OCI-LY7 (cell line): ENCODE results near the gene SLC30A4. TPM values are rescaled to one million over a fixed set of nuclear protein-coding genes. Genes with fewer than 3 reads are reported as not detected.

Experiments
- BruUV-seq: library from RNA; stranded (reverse); fragments of 400-500 nt; replicated peaks from 2 replicates; lab custom pipeline; 2021; lab: Mats Ljungman, UMichigan
- CTCF ChIA-PET: fragments of 300-600 bp; sonication (Branson Sonifier 250); formaldehyde crosslinking; loops from one replicate; lab custom pipeline; 2022; ENCODE audit warnings: antibody characterized with exemption; ENCODE audit not compliant: unreplicated experiment; lab: Charles Lee
- POLR2A ChIA-PET: fragments of 300-600 bp; sonication (Branson Sonifier 250); formaldehyde crosslinking; loops from one replicate; lab custom pipeline; 2022; ENCODE audit warnings: antibody characterized with exemption; lab: Charles Lee
- DNase-seq: peaks from one replicate; pipeline ENCODE4 v3.0.0-alpha.2; 2015; ENCODE audit warnings: low spot score
- H2AFZ ChIP-seq: fragments of 200-600 bp; sonication (generic), shearing (Covaris generic); 2 replicates; pipeline ENCODE4 v1.6.1; 2014; ENCODE audit warnings: mild to moderate bottlenecking, antibody characterized with exemption, low read length, moderate library complexity
- H3K27ac ChIP-seq: fragments of 200-600 bp; sonication (generic); 2 replicates; pipeline ENCODE4 v1.5.1; 2014; ENCODE audit warnings: mixed run types, low read depth, mild to moderate bottlenecking, moderate library complexity, low read length, inconsistent platforms; ENCODE audit not compliant: poor library complexity, severe bottlenecking
- H3K36me3 ChIP-seq: fragments of 200-600 bp; sonication (generic); 2 replicates; pipeline ENCODE4 v1.6.1; 2014; ENCODE audit warnings: mild to moderate bottlenecking, antibody characterized with exemption, low read length, moderate library complexity, mixed read lengths; ENCODE audit not compliant: insufficient read depth
- H3K4me1 ChIP-seq: fragments of 200-600 bp; sonication (generic); 2 replicates; pipeline ENCODE4 v1.5.1; 2014; ENCODE audit warnings: mild to moderate bottlenecking, low read length; ENCODE audit not compliant: insufficient read depth, poor library complexity, severe bottlenecking
- H3K4me2 ChIP-seq: fragments of 200-600 bp; sonication (generic); 2 replicates; pipeline ENCODE4 v1.6.1; 2014; ENCODE audit warnings: mild to moderate bottlenecking, low read length
- H3K4me3 ChIP-seq: fragments of 200-600 bp; sonication (generic); 2 replicates; pipeline ENCODE4 v1.5.1; 2014; ENCODE audit warnings: mild to moderate bottlenecking, low read depth, low read length; ENCODE audit not compliant: poor library complexity, severe bottlenecking
- H3K79me2 ChIP-seq: fragments of 200-600 bp; sonication (generic); 2 replicates; pipeline ENCODE4 v1.6.1; 2016; ENCODE audit warnings: low read depth, mild to moderate bottlenecking, low read length, moderate library complexity, mixed read lengths; ENCODE audit not compliant: insufficient read depth
- H3K9me2 ChIP-seq: fragments of 200-600 bp; sonication (generic); 2 replicates; pipeline ENCODE4 v1.6.1; 2016; ENCODE audit warnings: mild to moderate bottlenecking, low read length, mixed read lengths; ENCODE audit not compliant: insufficient read depth
- H3K9me3 ChIP-seq: fragments of 200-600 bp; sonication (generic); 2 replicates; pipeline ENCODE4 v1.6.1; 2014; ENCODE audit warnings: mild to moderate bottlenecking, mixed run types, low read length, mixed read lengths
- H4K20me1 ChIP-seq: fragments of 200-600 bp; sonication (generic); 2 replicates; pipeline ENCODE4 v1.6.1; 2014; ENCODE audit warnings: mild to moderate bottlenecking, antibody characterized with exemption, low read length, moderate library complexity, mixed read lengths; ENCODE audit not compliant: insufficient read depth
- EZH2phosphoT487 ChIP-seq: fragments of 200-600 bp; sonication (generic); IDR thresholded peaks from 2 replicates; pipeline ENCODE4 v1.6.1; 2018; ENCODE audit warnings: low read depth, borderline replicate concordance, mild to moderate bottlenecking, mixed run types, antibody characterized with exemption, low read length, moderate library complexity, mixed read lengths
- intact Hi-C: fragments of 100-400 bp; cut with micrococcal nuclease; formaldehyde crosslinking; loops from one replicate; pipeline ENCODE4 v1.10.0; 2022; ENCODE audit not compliant: unreplicated experiment
- total RNA-seq, 2 experiments: library from RNA; depleted of rRNA in 1 of 2; stranded (reverse); fragments of >200 nt in 1 of 2; shearing (Covaris generic) in 1 of 2; gene quantifications; 2 replicates each; pipeline ENCODE4 v1.2.3, GENCODE V29; 2014 to 2022
- TF ChIP-seq, protein P1 (sequence below): fragments of 200-600 bp; sonication (generic); conservative IDR thresholded peaks from 2 replicates; pipeline ENCODE4 v1.5.1; 2014; ENCODE audit warnings: mild to moderate bottlenecking, antibody characterized with exemption, low read length, moderate library complexity, mixed read lengths

The SLC30A4 gene
- total RNA-seq, 2 experiments from 2014 or later = 0.13 to 3.5 TPM

DNA sequence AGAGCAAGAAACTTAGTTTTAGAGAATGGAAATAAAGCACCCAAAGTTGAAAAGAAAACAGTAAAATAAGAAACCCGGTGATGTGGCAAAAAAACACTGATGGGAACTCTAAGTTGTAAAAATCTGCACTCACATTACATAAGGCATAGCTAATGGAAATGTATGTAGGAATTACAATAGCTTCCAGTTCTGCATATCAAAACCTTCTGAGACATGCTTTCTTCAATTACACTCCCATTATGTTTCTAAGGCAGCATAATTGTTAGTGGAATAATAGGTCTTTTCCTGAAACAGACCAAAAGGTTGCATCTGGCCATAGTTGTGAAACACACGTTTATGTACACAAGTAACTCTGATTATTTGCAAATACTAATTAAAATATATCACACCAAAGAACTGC lies 41.4 kb downstream of the SLC30A4 start:
- Histone ChIP-seq H3K36me3 (no peaks in the 10 kb centered on the region), H3K4me2 (no peak overlapping the region), H3K9me3 (no peaks in the 10 kb centered on the region), H3K4me3 (no peak overlapping the region), H4K20me1 (no peaks in the 10 kb centered on the region), H2AFZ (no peak overlapping the region), H3K4me1 (no peaks in the 10 kb centered on the region), H3K27ac (no peak overlapping the region), H3K9me2 (no peaks in the 10 kb centered on the region), H3K79me2 (no peaks in the 10 kb centered on the region)
- POLR2A ChIA-PET = interaction anchor here (0.6 to 1.2 kb wide), 5 partner anchors 22 to 164 kb away, joined by 3 to 5 read pairs (median 3); no protein-coding TSS in a partner anchor
- intact Hi-C loops = no loop called here
- DNase-seq = no peak
- no peak for TF ChIP-seq EZH2phosphoT487
- TF ChIP-seq, protein P1, sequence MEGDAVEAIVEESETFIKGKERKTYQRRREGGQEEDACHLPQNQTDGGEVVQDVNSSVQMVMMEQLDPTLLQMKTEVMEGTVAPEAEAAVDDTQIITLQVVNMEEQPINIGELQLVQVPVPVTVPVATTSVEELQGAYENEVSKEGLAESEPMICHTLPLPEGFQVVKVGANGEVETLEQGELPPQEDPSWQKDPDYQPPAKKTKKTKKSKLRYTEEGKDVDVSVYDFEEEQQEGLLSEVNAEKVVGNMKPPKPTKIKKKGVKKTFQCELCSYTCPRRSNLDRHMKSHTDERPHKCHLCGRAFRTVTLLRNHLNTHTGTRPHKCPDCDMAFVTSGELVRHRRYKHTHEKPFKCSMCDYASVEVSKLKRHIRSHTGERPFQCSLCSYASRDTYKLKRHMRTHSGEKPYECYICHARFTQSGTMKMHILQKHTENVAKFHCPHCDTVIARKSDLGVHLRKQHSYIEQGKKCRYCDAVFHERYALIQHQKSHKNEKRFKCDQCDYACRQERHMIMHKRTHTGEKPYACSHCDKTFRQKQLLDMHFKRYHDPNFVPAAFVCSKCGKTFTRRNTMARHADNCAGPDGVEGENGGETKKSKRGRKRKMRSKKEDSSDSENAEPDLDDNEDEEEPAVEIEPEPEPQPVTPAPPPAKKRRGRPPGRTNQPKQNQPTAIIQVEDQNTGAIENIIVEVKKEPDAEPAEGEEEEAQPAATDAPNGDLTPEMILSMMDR = no peak
- no TSS peak for BruUV-seq
- CTCF ChIA-PET = no interaction called here

DNA sequence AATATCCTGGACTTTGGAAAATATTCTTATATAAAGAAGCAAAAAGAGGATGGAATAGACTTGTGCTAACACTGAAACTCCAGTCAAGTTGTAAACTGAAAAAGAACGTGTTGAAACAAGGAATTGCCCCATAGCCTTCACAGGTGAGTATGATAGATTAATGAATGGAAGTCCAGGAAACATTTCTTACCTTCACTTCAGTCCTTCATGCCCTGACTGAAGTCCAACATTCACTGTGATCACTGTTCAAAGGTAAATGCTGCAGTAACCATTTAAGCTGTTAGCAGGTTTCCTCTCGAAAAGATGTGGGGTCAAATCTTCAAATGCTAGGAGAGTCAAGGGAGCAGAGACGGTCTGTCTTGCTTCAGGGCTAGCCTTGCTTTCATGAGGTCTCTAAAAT lies 46.1 kb downstream of the SLC30A4 start:
- Histone ChIP-seq H4K20me1 (no peaks in the 10 kb centered on the region), H3K79me2 (no peaks in the 10 kb centered on the region), H3K27ac (no peak overlapping the region), H3K4me1 (no peaks in the 10 kb centered on the region), H3K9me3 (no peaks in the 10 kb centered on the region), H3K4me3 (no peak overlapping the region), H3K36me3 (no peaks in the 10 kb centered on the region), H3K9me2 (no peaks in the 10 kb centered on the region), H2AFZ (no peak overlapping the region), H3K4me2 (no peak overlapping the region)
- TF ChIP-seq, protein P1 = no peak
- TF ChIP-seq EZH2phosphoT487 = no peak
- CTCF ChIA-PET = no interaction called here
- intact Hi-C loops = no loop called here
- DNase-seq = no peak
- POLR2A ChIA-PET = no interaction called here
- BruUV-seq = no TSS peak

DNA sequence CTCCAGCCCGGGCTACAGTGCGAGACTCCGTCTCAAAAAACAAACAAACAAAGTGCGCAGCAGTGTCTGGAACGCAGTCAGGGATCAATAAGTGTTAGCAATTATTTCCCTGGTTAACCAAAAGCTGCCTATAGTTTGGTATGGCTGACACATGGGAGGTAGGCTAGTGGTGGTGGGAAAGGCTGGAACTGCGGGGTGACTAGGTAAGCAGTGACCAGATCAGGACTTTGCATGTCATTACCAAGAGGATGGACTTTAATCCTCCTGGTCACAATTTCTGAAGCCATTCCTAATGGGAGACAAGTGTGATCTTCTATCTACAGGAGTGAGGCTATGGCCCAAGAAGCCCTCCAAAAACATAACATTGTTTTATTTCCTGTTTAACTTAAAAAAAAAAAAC lies 47.8 kb downstream of the SLC30A4 start:
- H3K36me3 ChIP-seq = no peaks in the 10 kb centered on the region
- no peak overlapping the region for H2AFZ ChIP-seq
- H3K4me2 ChIP-seq = no peak overlapping the region
- no peaks in the 10 kb centered on the region for H4K20me1 ChIP-seq
- H3K9me2 ChIP-seq = no peaks in the 10 kb centered on the region
- no peak for DNase-seq
- H3K4me3 ChIP-seq = no peak overlapping the region
- no peaks in the 10 kb centered on the region for H3K79me2 ChIP-seq
- ChIA-PET CTCF (no interaction called here), POLR2A (no interaction called here)
- no peak overlapping the region for H3K27ac ChIP-seq
- no peaks in the 10 kb centered on the region for H3K4me1 ChIP-seq
- BruUV-seq = no TSS peak
- intact Hi-C loops = no loop called here
- no peaks in the 10 kb centered on the region for H3K9me3 ChIP-seq
- TF ChIP-seq, protein P1 = no peak
- TF ChIP-seq EZH2phosphoT487 = no peak
